Measurements from ENCODE around the gene STXBP1. TPM values are rescaled to one million over a fixed set of nuclear protein-coding genes. Genes with fewer than 3 reads are reported as not detected.

STXBP1 gene
- total and polyA plus RNA-seq, 2 of the 8 experiments (the other 6 are each of a cell fraction or from before 2014, with no cell fraction given) = 11.5 to 60.9 TPM

GRCh38 chr9:127569886-127570401, 42.1 kb upstream of the STXBP1 start:
- CTCF ChIA-PET (ENCODE audit: partially characterized antibody) = interaction anchor here (0.9 to 1.7 kb wide), 4 partner anchors 9 to 66 kb away, joined by 3 to 5 read pairs (median 4); no protein-coding TSS in a partner anchor
- POLR2A ChIA-PET (ENCODE audit: partially characterized antibody) = interaction anchor here (0.7 to 1.9 kb wide), 2 partner anchors 33 to 119 kb away, joined by 3 to 6 read pairs; partner anchors contain the start of genes LRSAM1 and RPL12
- H3K27ac ChIP-seq (ENCODE audit: low read depth, low read length) = no peak overlapping the region

More at GRCh38 chr9:127569886-127570401, 42.1 kb upstream of the STXBP1 start:
- DNase-seq (ENCODE audit: low read depth in 1 of 2, low spot score in 2 of 2) (no peak), FAIRE-seq (no peak)
- H3K23ac ChIP-seq (ENCODE audit: insufficient read length) = no peak overlapping the region
- H3K9ac ChIP-seq (replicated peaks in 1 of 4; ENCODE audit: extremely low read depth in 1 of 4, low read depth in 3 of 4, low read length in 3 of 4) = peak overlapping the region in 1 of 4 experiments; percentile 70; a peak in 3 of 7 replicates
- no peak overlapping the region for H2BK20ac ChIP-seq (ENCODE audit: low read length)
- peak overlapping the region; percentile 57 to 93 (median 66); a peak in 7 of 8 replicates for H3K4me3 ChIP-seq (ENCODE audit: extremely low read depth in 1 of 4, insufficient read depth in 2 of 4, low read depth in 3 of 4, low read length in 4 of 4)
- no peak overlapping the region for H3K56ac ChIP-seq (replicated peaks; ENCODE audit: insufficient read length, low read depth, low read length)
- peaks cover 0 to 16% (median 15%) of the 10 kb centered on the region in 4 experiments; a peak in 6 of 7 replicates for H3K4me1 ChIP-seq (replicated peaks in 1 of 4; ENCODE audit: control insufficient read depth in 3 of 4, insufficient read depth in 4 of 4, low read length in 3 of 4)
- H3K14ac ChIP-seq (ENCODE audit: insufficient read length) = no peak overlapping the region
- WGBS, 2 experiments (ENCODE audit: extremely low coverage in 1 of 2, insufficient coverage in 1 of 2, insufficient read length in 1 of 2, insufficient replicate concordance in 2 of 2, low coverage in 1 of 2, low lambda C conversion rate in 2 of 2, missing lambda C conversion rate in 1 of 2) = 70% methylated on average over 4 of the region's 4 CpGs; no CpG with 5 or more reads in 1 of the 2 experiments
- H3K4ac ChIP-seq (replicated peaks; ENCODE audit: insufficient read length, low read depth, low read length) = no peak overlapping the region
- peaks cover 15% of the 10 kb centered on the region; the same call in 1 of the 2 replicates for H3K23me2 ChIP-seq (ENCODE audit: low read depth, low read length)
- H3K4me2 ChIP-seq (ENCODE audit: insufficient read depth in 1 of 2, low read depth in 2 of 2, low read length in 2 of 2) = peak overlapping the region; percentile 89 to 91
- peaks cover 5% of the 10 kb centered on the region; the same call in 1 of the 2 replicates for H3K79me1 ChIP-seq (ENCODE audit: low read depth, low read length)
- H3K27me3 ChIP-seq (replicated peaks in 1 of 4; ENCODE audit: control insufficient read depth in 3 of 4, extremely low read depth in 1 of 4, insufficient read depth in 3 of 4, low read length in 3 of 4) = peaks cover 0 to 5% (median 2%) of the 10 kb centered on the region in 4 experiments; a peak in 3 of 7 replicates
- no peak for TF ChIP-seq CHD1 (IDR thresholded peaks at IDR 0.05; ENCODE audit: low read depth, low read length)
- no peak for TF ChIP-seq SIX5 (IDR thresholded peaks at IDR 0.05; ENCODE audit: low read depth, low read length)
- no peak for TF ChIP-seq RBBP5 (IDR thresholded peaks at IDR 0.05; ENCODE audit: borderline replicate concordance, low read depth, low read length)
- TF ChIP-seq EGR1 (IDR thresholded peaks at IDR 0.05; ENCODE audit: borderline replicate concordance, low read depth, low read length) = no peak
- TF ChIP-seq TCF12 (IDR thresholded peaks at IDR 0.05; ENCODE audit: low read depth, low read length) = no peak
- no peak for TF ChIP-seq HDAC6 (IDR thresholded peaks at IDR 0.05; ENCODE audit: low read depth, low read length)
- no peak for TF ChIP-seq RNF2 (IDR thresholded peaks at IDR 0.05; ENCODE audit: borderline replicate concordance, low read depth, low read length, missing control alignments, poor library complexity, severe bottlenecking)
- no peak for TF ChIP-seq E2F6 (IDR thresholded peaks at IDR 0.05)
- no peak for TF ChIP-seq CBX5 (IDR thresholded peaks at IDR 0.05; ENCODE audit: low read depth, low read length)
- no peak for TF ChIP-seq RFX5 (IDR thresholded peaks at IDR 0.05; ENCODE audit: borderline replicate concordance, low read depth, low read length)
- 0 out of 2 replicates have a peak overlapping the region, but pooled peaks have one; percentile 4 for H2AK5ac ChIP-seq (ENCODE audit: low read depth, low read length)
- H2BK15ac ChIP-seq (ENCODE audit: low read length) = peak overlapping the region; percentile 34; the same call in 1 of the 2 replicates
- no peak overlapping the region for H3K18ac ChIP-seq (ENCODE audit: extremely low read depth, low read length)
- no peaks in the 10 kb centered on the region for H3K36me3 ChIP-seq (ENCODE audit: control insufficient read depth in 2 of 4, insufficient read depth in 4 of 4, low read length in 3 of 4)
- peak overlapping the region; percentile 3 for H4K91ac ChIP-seq (replicated peaks; ENCODE audit: insufficient read length, low read length)
- H4K20me1 ChIP-seq (replicated peaks in 1 of 2; ENCODE audit: control insufficient read depth in 1 of 2, insufficient read depth in 2 of 2, low read length in 2 of 2) = peaks cover 0 to 4% of the 10 kb centered on the region in 2 experiments
- peaks cover 0 to 27% of the 10 kb centered on the region in 2 experiments; a peak in 2 of 4 replicates for H3K79me2 ChIP-seq (ENCODE audit: control insufficient read depth in 1 of 2, insufficient read depth in 2 of 2, low read length in 2 of 2)
- H4K8ac ChIP-seq (ENCODE audit: extremely low read depth, insufficient read depth, low read length) = peak overlapping the region; percentile 93; the same call in 1 of the 2 replicates
- H4K5ac ChIP-seq (ENCODE audit: insufficient read length, low read depth, low read length) = peak overlapping the region; percentile 12
- peak overlapping the region; percentile 0; the same call in 1 of the 2 replicates for H2BK12ac ChIP-seq (ENCODE audit: low read depth, low read length)
- peak overlapping the region; percentile 33; the same call in 1 of the 2 replicates for H2AFZ ChIP-seq (ENCODE audit: low read length)
- H3K9me3 ChIP-seq (ENCODE audit: insufficient read depth in 2 of 2, low read depth in 1 of 2, low read length in 1 of 2) = no peaks in the 10 kb centered on the region
- no peak overlapping the region for H2BK5ac ChIP-seq (ENCODE audit: low read depth, low read length)
- no peak overlapping the region for H2BK120ac ChIP-seq (replicated peaks; ENCODE audit: low read depth, low read length)
